Trophoblast cell (in vitro differentiated cells and primary cell): ENCODE measurements around the gene FANCC.

Source experiments
- DNase-seq, 2 donors: peaks; one replicate each; pipeline ENCODE4 v3.0.0-alpha.2; 2016
- H2AFZ ChIP-seq: 2 replicates; pipeline ENCODE4 v1.6.1; 2013; ENCODE audit warnings: low read length, moderate library complexity, mild to moderate bottlenecking; ENCODE audit not compliant: insufficient read depth, poor library complexity
- H2AK5ac ChIP-seq: 2 replicates; pipeline ENCODE4 v1.6.1; 2013; ENCODE audit warnings: mild to moderate bottlenecking, low read length
- H2BK120ac ChIP-seq: 2 replicates; pipeline ENCODE4 v1.6.1; 2013; ENCODE audit warnings: low read length, mild to moderate bottlenecking, moderate library complexity; ENCODE audit not compliant: insufficient read depth, poor library complexity
- H2BK12ac ChIP-seq: 2 replicates; pipeline ENCODE4 v1.6.1; 2013; ENCODE audit warnings: mild to moderate bottlenecking, low read length, moderate library complexity
- H2BK5ac ChIP-seq: 2 replicates; pipeline ENCODE4 v1.6.1; 2013; ENCODE audit warnings: low read length, low read depth, moderate library complexity, mild to moderate bottlenecking; ENCODE audit not compliant: poor library complexity
- H3K14ac ChIP-seq: 2 replicates; pipeline ENCODE4 v1.6.1; 2013; ENCODE audit warnings: mild to moderate bottlenecking, low read length
- H3K18ac ChIP-seq: 2 replicates; pipeline ENCODE4 v1.6.1; 2013; ENCODE audit warnings: mild to moderate bottlenecking, low read length
- H3K23ac ChIP-seq: 2 replicates; pipeline ENCODE4 v1.6.1; 2013; ENCODE audit warnings: low read length
- H3K27ac ChIP-seq: 2 replicates; pipeline ENCODE4 v1.5.1; 2013; ENCODE audit warnings: low read depth, mild to moderate bottlenecking, inconsistent platforms, low read length, moderate library complexity
- H3K27me3 ChIP-seq: 2 replicates; pipeline ENCODE4 v1.6.1; 2013; ENCODE audit warnings: inconsistent platforms, mild to moderate bottlenecking, low read length, moderate library complexity; ENCODE audit not compliant: insufficient read depth
- H3K36me3 ChIP-seq, 2 experiments: 1 replicate in 1 of 2; 2 replicates in 1 of 2; pipeline ENCODE4 v1.6.1; 2013; ENCODE audit warnings: low read length in 2 of 2, mild to moderate bottlenecking in 2 of 2, moderate library complexity in 1 of 2; ENCODE audit not compliant: insufficient read depth in 2 of 2, control insufficient read depth in 1 of 2
- H3K4ac ChIP-seq: 2 replicates; pipeline ENCODE4 v1.6.1; 2013; ENCODE audit warnings: low read depth, mild to moderate bottlenecking, low read length, moderate library complexity
- H3K4me1 ChIP-seq, 2 experiments: 1 replicate in 1 of 2; 2 replicates in 1 of 2; pipeline ENCODE4 v1.6.1; 2013; ENCODE audit warnings: low read length in 2 of 2, mild to moderate bottlenecking in 2 of 2, moderate library complexity in 1 of 2; ENCODE audit not compliant: insufficient read depth in 2 of 2, control insufficient read depth in 1 of 2
- H3K4me2 ChIP-seq: 2 replicates; pipeline ENCODE4 v1.6.1; 2013; ENCODE audit warnings: inconsistent platforms, mild to moderate bottlenecking, low read length, moderate library complexity
- H3K4me3 ChIP-seq: 2 replicates; pipeline ENCODE4 v1.5.1; 2013; ENCODE audit warnings: mild to moderate bottlenecking, low read depth, low read length, inconsistent platforms
- H3K79me1 ChIP-seq: one replicate; pipeline ENCODE4 v1.6.1; 2013; ENCODE audit warnings: low read length
- H3K79me2 ChIP-seq: 2 replicates; pipeline ENCODE4 v1.6.1; 2013; ENCODE audit warnings: low read length, mild to moderate bottlenecking; ENCODE audit not compliant: control insufficient read depth, insufficient read depth, poor library complexity
- H3K9ac ChIP-seq: 2 replicates; pipeline ENCODE4 v1.6.1; 2013; ENCODE audit warnings: mild to moderate bottlenecking, low read length
- H3K9me3 ChIP-seq: 2 replicates; pipeline ENCODE4 v1.6.1; 2013; ENCODE audit warnings: low read depth, mild to moderate bottlenecking, control low read depth, inconsistent platforms, low read length; ENCODE audit not compliant: insufficient read depth
- H4K12ac ChIP-seq: 2 replicates; pipeline ENCODE4 v1.6.1; 2013; ENCODE audit warnings: low read depth, mild to moderate bottlenecking, low read length, moderate library complexity
- H4K8ac ChIP-seq: 2 replicates; pipeline ENCODE4 v1.6.1; 2013; ENCODE audit warnings: low read depth, mild to moderate bottlenecking, low read length, moderate library complexity
- H4K91ac ChIP-seq: one replicate; pipeline ENCODE4 v1.6.1; 2013; ENCODE audit warnings: low read depth, mild to moderate bottlenecking, low read length, moderate library complexity
- WGBS: extraction: QIAGEN DNeasy Blood & Tissue Kit; methylation state at CpG from one replicate; pipeline ENCODE4 v1.1.7; 2013; ENCODE audit warnings: missing lambda C conversion rate; ENCODE audit not compliant: insufficient read length, insufficient coverage; ENCODE audit errors: extremely low coverage; 5-methylcytosine and 5-hydroxymethylcytosine counted together

The FANCC gene

GRCh38 chr9:95336281-95336680, 18.8 kb upstream of the FANCC start:
- Histone ChIP-seq H3K4me1 (no peaks in the 10 kb centered on the region), H2BK120ac (no peak overlapping the region), H3K27me3 (no peaks in the 10 kb centered on the region)

GRCh38 chr9:95333426-95333825, 15.9 kb upstream of the FANCC start:
- peaks cover 2% of the 10 kb centered on the region for H3K9me3 ChIP-seq
- no peak overlapping the region for H3K27ac ChIP-seq
- no peak overlapping the region for H3K4me2 ChIP-seq
- H3K4ac ChIP-seq: no peak overlapping the region
- H3K27me3 ChIP-seq: no peaks in the 10 kb centered on the region
- H3K14ac ChIP-seq: no peak overlapping the region
- H2AK5ac ChIP-seq: no peak overlapping the region
- no peaks in the 10 kb centered on the region for H3K79me1 ChIP-seq
- no peak overlapping the region for H4K12ac ChIP-seq
- H3K23ac ChIP-seq: no peak overlapping the region
- H3K4me1 ChIP-seq: no peaks in the 10 kb centered on the region
- H4K91ac ChIP-seq: no peak overlapping the region
- H3K18ac ChIP-seq: no peak overlapping the region
- H2BK120ac ChIP-seq: no peak overlapping the region
- H3K36me3 ChIP-seq: no peaks in the 10 kb centered on the region
- no peak overlapping the region for H2BK12ac ChIP-seq
- H3K79me2 ChIP-seq: no peaks in the 10 kb centered on the region
- DNase-seq: no peak
- no CpG with 5 or more reads among the region's 2 CpGs for WGBS
- no peak overlapping the region for H2AFZ ChIP-seq
- no peak overlapping the region for H3K9ac ChIP-seq
- no peak overlapping the region for H2BK5ac ChIP-seq
- H3K4me3 ChIP-seq: no peak overlapping the region
- H4K8ac ChIP-seq: no peak overlapping the region

More at GRCh38 chr9:95336281-95336680, 18.8 kb upstream of the FANCC start:
- Histone ChIP-seq H3K23ac (no peak overlapping the region), H3K4ac (no peak overlapping the region), H3K18ac (no peak overlapping the region), H3K27ac (no peak overlapping the region), H4K12ac (no peak overlapping the region), H3K9me3 (peaks cover 2% of the 10 kb centered on the region), H3K36me3 (no peaks in the 10 kb centered on the region), H4K91ac (no peak overlapping the region), H3K9ac (no peak overlapping the region), H2BK12ac (no peak overlapping the region), H3K79me2 (no peaks in the 10 kb centered on the region), H4K8ac (no peak overlapping the region), H3K14ac (no peak overlapping the region), H2BK5ac (no peak overlapping the region), H3K4me3 (no peak overlapping the region), H3K4me2 (no peak overlapping the region), H2AK5ac (no peak overlapping the region), H3K79me1 (no peaks in the 10 kb centered on the region), H2AFZ (no peak overlapping the region)
- WGBS: no CpG with 5 or more reads among the region's 3 CpGs
- peak in 1 of 2 donors; percentile 8 for DNase-seq

GRCh38 chr9:95332860-95333259, 15.4 kb upstream of the FANCC start:
- Histone ChIP-seq H3K4me3 (no peak overlapping the region), H3K36me3 (no peaks in the 10 kb centered on the region), H2AK5ac (no peak overlapping the region), H3K9me3 (no peaks in the 10 kb centered on the region), H2BK12ac (no peak overlapping the region), H3K14ac (no peak overlapping the region), H3K4me1 (no peaks in the 10 kb centered on the region), H4K12ac (no peak overlapping the region), H3K27me3 (no peaks in the 10 kb centered on the region), H4K8ac (no peak overlapping the region), H3K23ac (no peak overlapping the region), H2BK5ac (no peak overlapping the region), H3K4ac (no peak overlapping the region), H3K79me2 (no peaks in the 10 kb centered on the region), H3K18ac (no peak overlapping the region), H3K9ac (no peak overlapping the region), H2BK120ac (no peak overlapping the region), H3K79me1 (no peaks in the 10 kb centered on the region), H4K91ac (no peak overlapping the region), H2AFZ (no peak overlapping the region), H3K27ac (no peak overlapping the region), H3K4me2 (no peak overlapping the region)
- no CpG with 5 or more reads among the region's 2 CpGs for WGBS
- DNase-seq: no peak

GRCh38 chr9:95330720-95331404, 13.4 kb upstream of the FANCC start:
- Histone ChIP-seq H2BK5ac (no peak overlapping the region), H3K27me3 (no peaks in the 10 kb centered on the region), H3K4ac (no peak overlapping the region), H2BK120ac (no peak overlapping the region), H3K9me3 (no peaks in the 10 kb centered on the region), H3K79me2 (no peaks in the 10 kb centered on the region), H4K91ac (no peak overlapping the region), H2BK12ac (no peak overlapping the region), H3K4me2 (no peak overlapping the region), H4K12ac (no peak overlapping the region), H3K14ac (no peak overlapping the region), H2AFZ (no peak overlapping the region), H3K36me3 (no peaks in the 10 kb centered on the region), H3K18ac (no peak overlapping the region), H3K79me1 (no peaks in the 10 kb centered on the region), H3K23ac (no peak overlapping the region), H4K8ac (no peak overlapping the region), H3K4me1 (no peaks in the 10 kb centered on the region), H3K4me3 (no peak overlapping the region), H3K27ac (no peak overlapping the region), H3K9ac (no peak overlapping the region), H2AK5ac (no peak overlapping the region)
- no CpG with 5 or more reads among the region's 5 CpGs for WGBS
- DNase-seq: no peak
